ENCODE results near the gene SUPT20HL1.

SUPT20HL1 gene

GRCh38 chrX:24396931-24397279 lies 36.5 kb downstream of the SUPT20HL1 start:
- Histone ChIP-seq H3K9me3 (ENCODE audit: control insufficient read depth, insufficient read depth, low read length) (no peaks in the 10 kb centered on the region), H3K36me3 (ENCODE audit: insufficient read depth, low read length) (no peaks in the 10 kb centered on the region), H3K4me1 (ENCODE audit: insufficient read depth, low read length) (no peaks in the 10 kb centered on the region), H3K9ac (ENCODE audit: low read depth, low read length) (no peak overlapping the region)

- Histone ChIP-seq H3K4me1 (ENCODE audit: insufficient read depth, low read length) (no peaks in the 10 kb centered on the region), H3K9me3 (ENCODE audit: control insufficient read depth, insufficient read depth, low read length) (no peaks in the 10 kb centered on the region), H3K36me3 (ENCODE audit: insufficient read depth, low read length) (no peaks in the 10 kb centered on the region), H3K9ac (ENCODE audit: low read depth, low read length) (no peak overlapping the region)
These were observed 38.3 kb downstream of the SUPT20HL1 start for GRCh38 chrX:24398766-24399165.

GRCh38 chrX:24399550-24399949 lies 39.1 kb downstream of the SUPT20HL1 start:
- H3K9ac ChIP-seq (ENCODE audit: low read depth, low read length), result no peak overlapping the region
- H3K4me1 ChIP-seq (ENCODE audit: insufficient read depth, low read length), result no peaks in the 10 kb centered on the region
- H3K36me3 ChIP-seq (ENCODE audit: insufficient read depth, low read length), result no peaks in the 10 kb centered on the region
- H3K9me3 ChIP-seq (ENCODE audit: control insufficient read depth, insufficient read depth, low read length), result no peaks in the 10 kb centered on the region

GRCh38 chrX:24405959-24406358 lies 45.5 kb downstream of the SUPT20HL1 start:
- Histone ChIP-seq H3K36me3 (ENCODE audit: insufficient read depth, low read length) (no peaks in the 10 kb centered on the region), H3K4me1 (ENCODE audit: insufficient read depth, low read length) (no peaks in the 10 kb centered on the region), H3K9ac (ENCODE audit: low read depth, low read length) (no peak overlapping the region), H3K9me3 (ENCODE audit: control insufficient read depth, insufficient read depth, low read length) (no peaks in the 10 kb centered on the region)

Data from ES-I3 (cell line).